NCI-H1694 treated with DMSO at 0.1 percent for 48 hours (cell line): ENCODE measurements around the gene PPM1L.

Experiments used
- DNase-seq: peaks from one replicate; lab custom pipeline; 2025; lab: John Stamatoyannopoulos, UW

Gene PPM1L

DNA sequence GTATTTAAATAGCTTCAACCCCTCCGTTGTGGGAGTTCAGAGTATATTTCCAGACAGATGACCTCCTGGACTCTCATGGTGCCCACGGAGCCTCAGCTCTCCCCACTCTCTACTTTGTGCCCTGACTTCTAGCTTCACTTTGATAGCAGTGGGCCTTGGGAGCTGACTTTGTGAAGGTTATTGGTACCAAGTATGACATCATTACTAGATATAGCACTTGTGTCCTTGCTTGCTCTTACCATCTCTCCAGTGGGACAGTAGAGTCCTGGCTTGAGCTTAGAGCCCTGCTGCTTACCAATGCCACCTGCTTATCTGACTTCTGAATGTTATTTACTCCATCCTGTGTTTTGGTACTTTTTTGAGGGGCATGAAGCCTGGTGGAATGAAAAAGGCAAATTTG is 53.4 kb downstream of the PPM1L start:
- no peak for DNase-seq

DNA sequence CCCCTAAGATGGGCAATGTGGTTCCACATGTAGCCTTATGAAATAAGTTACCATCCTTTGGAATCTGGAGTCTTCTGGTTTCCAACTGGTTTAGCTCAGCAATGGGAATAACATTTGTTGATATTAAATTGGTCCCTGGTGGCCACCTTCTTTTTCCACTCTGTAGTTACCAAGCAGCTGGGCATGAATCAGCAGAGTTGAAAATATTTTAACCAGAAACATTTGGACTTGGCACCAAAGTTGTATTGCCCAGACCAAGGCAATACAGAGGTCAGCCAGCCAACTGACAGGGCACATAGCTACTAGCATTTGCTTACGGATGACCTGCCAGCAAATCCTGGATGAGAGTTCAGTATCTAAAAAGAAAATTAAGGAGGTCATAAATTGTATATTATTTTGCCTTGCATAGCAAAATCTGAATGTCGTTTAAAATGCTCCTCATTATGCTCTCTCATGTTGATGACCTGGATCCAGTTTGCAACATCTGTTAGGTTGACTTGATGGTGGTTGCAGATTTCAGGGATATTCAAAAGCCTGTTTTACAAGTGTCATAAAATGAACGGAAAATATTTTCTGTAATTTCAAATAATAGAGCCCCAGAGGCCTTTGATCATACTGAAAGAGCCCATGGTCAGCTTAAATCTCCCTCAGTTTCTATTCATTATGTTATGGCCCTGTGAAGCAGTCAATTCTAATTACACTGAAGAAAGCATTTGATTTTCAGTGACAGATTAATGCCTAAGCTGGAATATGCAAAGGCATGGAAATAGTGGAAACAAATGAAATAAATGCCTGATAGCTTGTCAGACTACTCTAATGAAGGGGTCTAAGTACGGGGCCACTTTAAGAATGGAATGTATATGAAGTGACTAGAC is 54.6 kb downstream of the PPM1L start:
- DNase-seq: peak; percentile 32

DNA sequence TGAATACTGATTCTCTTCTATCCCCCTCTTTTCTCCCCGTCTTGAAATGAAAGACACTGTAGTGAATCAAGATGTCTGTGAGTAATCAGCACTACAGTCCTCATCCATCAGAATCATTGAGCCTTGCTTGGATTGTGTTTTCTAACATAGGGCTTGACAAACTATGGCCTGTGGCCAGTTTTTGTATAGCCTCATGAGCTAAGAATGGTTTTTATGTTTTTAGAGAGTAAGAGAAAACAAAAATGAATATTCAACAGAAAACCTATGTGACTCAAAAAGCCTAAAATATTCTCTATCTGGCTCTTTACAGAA is 55.2 kb downstream of the PPM1L start:
- DNase-seq: no peak

DNA sequence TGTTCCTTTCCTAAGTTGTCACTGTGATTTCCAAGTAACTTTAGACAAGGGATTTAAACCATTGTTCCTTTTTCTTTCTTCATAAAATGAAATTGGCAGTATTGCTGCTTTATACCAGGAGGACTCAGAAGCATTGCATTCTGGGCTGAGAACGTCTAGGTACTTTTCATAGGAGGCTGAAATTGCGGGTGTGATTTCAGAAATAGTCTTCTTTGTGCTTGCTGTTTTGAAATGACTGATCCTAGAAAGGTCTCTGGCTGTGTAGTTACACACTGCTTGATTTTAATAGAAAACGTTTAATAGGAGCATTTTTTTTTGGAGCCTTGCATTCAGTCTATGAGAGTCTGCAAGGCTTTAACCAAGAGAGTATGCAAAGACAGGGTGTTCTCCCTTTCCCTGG is 56.3 kb downstream of the PPM1L start:
- DNase-seq: no peak

DNA sequence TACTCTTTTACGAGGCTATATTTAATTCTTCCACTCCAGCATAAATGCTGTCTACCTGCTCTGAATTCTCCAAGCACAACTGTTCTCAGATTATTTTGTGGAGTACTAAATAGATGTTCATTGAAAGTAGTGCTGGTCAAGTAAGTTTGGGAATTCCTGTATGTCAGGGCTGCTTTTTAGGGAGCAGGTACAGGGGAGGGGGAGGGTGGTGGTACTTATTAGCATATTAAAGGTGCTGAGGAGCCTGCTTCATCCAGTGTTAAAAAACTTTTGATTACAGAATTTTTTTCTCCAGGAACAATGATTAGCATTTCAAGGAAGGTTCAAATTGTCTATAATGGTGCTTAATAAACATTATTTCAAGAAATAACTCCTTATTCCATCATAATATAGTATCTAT is 59.2 kb downstream of the PPM1L start:
- no peak for DNase-seq

DNA sequence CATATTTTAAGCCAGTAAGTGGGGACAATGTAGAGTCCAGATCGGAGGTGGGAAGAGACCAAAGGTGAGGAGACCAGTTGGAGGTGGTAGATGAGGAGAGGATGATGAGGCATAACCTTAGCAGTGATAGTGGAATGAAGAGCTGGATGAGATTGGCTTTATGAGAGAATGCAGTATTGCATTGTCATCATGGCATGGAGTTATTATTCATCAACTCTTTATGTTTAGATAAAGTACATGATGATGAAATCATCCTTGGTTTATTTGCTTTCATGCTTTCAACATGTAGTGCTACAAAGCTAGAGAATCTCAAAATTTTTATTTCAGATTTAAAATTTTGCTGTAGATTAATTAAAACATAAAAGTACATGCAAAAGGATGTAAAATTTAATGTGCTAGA is 64.0 kb downstream of the PPM1L start:
- no peak for DNase-seq

DNA sequence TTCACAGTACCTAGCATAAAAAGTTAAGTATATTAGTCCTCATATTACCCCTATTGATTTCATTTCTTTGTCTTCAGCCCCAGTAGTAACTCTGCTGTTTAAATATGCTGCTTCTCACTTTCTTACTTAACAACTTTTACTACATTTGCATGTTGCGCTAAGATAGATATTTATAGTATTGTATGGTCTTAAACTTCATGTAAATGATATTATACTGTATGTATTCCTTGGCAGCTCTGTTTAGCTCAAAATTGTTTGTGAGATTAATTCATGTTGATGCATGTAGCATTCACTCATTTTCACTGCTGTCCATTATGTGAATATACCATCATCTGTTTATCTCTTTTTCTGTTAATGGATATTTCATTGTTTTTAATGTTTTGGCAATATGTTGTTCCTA is 64.4 kb downstream of the PPM1L start:
- no peak for DNase-seq

DNA sequence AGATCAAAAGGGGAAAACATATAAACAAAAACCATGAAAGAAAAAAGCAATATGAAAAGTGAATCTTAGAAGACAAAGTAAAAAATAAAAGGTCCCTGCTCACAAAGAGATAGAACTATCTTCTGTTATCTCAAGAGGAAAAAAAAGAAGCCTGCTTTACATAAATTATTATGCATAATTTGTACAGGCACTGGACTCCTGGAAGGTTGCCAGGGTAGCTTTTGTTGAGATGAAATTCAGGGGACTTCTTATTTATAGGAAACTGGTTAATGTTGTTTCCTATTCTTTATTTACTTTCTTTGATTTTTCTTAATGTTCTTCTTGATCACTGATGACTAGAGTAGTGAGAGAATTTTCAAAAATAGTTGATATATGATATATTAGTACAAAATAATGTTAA is 66.9 kb downstream of the PPM1L start:
- no peak for DNase-seq

DNA sequence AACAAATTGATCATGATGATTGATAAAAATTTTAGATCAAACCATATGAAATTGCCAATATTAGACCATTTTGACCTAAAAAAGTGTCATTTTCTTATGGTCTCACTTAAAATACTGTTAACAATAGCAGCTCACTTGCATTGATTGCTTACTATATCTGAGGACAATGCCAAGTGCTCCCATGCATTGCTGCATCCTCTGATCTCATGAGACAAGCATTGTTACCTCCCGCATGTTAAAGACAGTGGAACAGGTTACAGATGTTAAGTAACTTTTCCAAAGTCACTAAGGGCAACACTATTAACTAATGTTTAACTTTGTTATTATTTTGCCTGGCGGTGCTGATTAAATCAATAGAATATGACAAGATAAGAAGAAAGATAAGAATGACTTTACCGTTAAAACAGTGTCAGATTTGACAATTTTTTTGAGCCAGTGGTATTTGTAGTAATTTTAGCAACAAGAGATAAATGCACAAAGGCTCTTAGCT is 69.3 kb downstream of the PPM1L start:
- no peak for DNase-seq

DNA sequence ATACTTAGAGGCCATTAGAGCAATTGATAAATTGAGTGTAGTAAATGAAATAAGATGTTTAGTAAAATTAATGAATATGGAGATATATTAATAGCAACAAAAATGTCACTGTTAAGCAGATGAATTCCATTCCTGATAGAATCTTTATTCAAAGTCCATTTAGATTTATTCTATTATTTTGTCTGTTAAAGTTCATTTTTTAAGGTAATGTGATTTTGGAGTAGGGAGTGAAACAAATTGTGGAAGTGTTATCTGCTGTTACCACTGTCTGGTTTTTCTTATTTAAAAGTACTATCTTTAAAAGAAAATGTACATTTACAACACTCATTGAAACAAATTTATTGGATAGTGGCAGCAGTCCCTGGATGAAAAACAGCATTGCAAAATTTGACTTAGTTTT is 70.4 kb downstream of the PPM1L start:
- no peak for DNase-seq

DNA sequence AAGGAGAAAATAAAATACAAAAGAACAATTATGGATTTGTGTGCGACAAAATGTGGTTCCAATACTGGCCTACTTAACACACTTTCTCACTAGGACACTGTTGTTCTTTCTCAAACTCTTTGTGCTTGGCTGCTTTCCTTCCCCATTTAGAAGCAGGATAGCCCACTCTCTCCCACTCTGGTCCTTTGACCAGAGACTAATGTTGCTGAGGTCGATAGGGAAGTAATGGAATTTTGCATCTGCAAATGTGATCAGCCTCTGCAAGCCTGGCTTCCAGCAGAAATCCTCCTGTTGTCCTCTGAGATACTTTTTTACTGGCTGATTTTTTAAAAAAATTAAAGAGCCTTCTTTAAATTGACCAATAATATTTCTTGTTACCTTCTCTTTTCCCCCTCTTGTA is 71.0 kb downstream of the PPM1L start:
- no peak for DNase-seq

DNA sequence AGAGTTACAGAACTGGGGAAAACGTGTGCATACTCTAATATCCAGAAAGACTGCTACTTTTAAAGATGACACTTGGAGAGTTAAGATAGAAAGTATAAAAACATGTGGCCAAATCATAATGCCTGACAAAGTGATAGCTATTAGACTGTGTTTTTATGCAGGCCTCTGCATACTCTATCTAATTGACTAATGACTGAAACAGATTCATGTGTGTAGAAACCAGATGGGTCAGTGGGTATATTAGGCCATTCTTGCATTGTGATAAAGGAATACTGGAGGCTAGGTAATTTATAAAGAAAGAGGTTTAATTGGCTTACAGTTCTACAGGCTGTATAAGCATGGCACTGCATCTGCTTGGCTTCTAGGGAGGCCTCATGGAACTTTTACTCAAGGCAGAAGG is 71.5 kb downstream of the PPM1L start:
- no peak for DNase-seq

DNA sequence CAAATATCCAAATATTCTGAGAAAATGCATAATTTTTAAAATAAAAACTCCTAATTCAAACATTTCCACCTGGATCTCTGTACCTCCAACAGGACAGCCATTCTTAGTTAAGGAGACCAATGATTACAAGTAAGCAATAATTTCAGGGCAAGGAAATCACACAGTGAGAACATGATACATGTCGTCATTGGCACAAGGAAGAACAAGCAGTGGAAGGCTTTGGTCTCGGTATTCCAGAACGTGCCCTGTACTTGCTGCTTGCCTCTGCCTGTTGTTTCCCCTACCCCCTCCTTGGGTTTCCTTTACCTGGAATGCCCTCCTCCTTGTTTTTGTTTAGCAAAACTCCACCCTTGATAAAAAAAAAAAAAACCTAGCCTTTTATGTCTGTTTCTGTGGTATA is 72.8 kb downstream of the PPM1L start:
- DNase-seq: no peak

DNA sequence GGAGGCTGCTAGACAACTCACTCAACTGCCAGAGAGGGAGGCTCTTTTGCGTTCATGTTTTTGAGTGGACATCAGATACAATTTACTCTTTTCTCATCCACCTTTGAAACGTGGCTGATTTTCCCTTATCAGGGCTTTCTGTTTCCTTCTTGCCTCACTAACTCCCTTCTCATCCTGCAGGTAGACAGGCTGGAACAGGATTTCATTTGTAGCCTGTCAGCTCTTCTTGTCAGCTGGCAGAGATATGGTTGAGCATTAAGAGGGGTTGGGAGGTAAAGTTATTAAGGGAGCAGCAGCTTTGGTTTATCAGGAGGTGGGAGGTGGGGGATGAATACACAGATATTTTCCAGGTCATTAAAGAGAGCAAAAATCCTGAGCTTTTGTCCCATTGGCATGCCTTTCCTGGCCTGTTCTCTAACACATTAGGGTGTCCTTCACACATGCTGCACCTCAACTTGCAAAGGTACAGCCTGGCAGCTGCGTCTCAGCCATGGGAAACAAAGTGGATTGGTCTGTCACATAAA is 73.5 kb downstream of the PPM1L start:
- no peak for DNase-seq

DNA sequence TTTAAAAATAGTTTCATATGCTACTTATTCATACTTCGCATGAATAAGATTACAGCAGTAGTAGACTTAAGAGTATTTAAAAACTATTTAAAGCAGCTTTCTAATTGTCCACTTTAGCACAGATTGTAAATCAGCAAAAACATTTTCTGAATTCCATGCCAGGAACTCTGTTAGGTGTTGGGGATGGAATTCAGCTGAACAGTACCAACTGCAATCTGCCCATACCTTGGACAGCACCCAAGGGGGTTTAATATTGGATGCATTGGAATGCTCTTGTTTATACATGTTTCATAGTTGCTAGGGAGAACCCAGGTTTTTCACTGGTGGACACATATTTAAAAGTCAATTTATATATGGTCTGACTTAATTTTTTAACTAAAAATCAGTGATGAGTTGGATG is 74.8 kb downstream of the PPM1L start:
- DNase-seq: no peak

DNA sequence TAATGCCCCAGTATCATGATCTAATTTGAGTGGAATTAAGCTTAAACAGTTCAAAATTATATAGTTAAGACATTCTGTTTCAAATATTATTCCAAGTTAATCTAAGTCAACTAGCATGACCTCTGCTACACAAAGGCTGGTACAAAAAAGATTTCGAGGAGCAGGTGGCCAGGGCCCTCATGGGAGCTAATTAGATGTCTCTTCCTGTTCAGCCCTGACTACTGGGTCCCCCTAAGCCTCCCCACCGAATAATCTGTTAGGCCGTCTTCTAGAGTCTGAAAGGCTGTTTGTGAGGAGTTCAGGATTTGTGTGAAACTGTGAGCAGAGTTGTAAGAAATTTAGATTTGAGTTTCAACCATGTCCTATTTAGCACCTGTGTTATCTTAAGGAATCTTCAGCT is 75.4 kb downstream of the PPM1L start:
- no peak for DNase-seq

DNA sequence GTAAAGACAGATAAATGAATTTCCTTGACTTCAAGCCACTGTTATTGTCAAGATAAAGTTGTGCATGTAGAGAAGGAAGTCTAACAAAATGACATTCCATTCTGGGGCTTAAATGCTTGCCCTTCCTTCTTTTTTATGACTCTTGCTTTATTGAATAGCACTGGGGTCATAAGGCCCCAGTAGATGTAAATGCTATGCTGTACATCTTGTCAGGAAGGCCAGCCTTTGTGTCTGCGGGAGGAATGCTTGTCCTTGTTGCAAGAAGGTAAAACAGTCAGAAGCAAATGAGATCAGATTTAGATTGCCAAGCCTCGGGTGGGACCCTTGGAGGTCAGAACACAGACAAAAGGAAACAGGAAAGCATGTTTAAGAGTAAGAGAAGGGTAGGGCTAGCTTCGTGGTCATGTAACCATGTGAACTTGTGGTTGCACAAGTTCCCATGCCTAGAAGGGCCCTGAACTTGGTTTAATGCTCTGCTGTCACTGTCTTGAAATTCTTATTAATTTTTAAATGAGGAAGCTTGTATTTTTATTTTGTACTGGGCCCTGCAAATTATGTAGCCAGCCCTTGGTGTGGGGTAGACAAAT is 81.5 kb downstream of the PPM1L start:
- DNase-seq: no peak

DNA sequence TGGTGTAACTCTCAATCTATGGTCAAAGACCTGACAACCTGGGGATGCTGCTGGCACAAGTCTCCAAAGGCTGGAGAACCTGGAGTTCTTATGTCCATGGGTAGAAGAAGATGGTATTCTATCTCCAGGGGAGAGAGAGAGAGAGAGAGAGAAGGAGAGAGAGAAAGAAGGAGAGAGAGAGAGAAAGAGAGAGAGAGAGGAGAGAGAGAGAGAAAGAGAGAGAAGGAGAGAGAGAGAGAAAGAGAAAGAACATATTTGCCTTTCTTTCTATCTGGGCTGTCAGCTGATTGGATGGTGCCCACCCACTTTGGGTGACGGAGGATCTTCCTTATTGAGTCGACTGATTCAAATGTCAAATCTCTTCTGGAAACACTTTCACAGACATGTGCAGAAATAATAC is 84.6 kb downstream of the PPM1L start:
- DNase-seq: no peak

DNA sequence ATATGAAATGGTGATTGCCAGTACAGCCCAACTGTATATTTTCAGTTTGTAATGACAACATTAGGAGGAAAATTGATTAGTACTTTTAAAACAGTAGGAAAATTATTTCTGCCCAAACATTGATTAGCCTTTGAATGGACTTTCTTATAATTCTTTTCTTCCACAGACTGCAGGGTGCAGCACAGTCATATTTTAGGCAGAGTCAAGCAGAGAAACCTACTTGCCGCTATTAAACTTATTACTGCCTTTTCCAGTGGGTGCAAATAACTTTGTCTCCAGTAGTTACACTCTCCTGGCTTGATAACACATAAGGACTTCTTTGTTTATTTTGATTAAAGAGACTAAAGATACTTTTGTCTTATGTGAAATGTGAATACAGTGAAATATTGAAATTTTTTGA is 85.4 kb downstream of the PPM1L start:
- no peak for DNase-seq

DNA sequence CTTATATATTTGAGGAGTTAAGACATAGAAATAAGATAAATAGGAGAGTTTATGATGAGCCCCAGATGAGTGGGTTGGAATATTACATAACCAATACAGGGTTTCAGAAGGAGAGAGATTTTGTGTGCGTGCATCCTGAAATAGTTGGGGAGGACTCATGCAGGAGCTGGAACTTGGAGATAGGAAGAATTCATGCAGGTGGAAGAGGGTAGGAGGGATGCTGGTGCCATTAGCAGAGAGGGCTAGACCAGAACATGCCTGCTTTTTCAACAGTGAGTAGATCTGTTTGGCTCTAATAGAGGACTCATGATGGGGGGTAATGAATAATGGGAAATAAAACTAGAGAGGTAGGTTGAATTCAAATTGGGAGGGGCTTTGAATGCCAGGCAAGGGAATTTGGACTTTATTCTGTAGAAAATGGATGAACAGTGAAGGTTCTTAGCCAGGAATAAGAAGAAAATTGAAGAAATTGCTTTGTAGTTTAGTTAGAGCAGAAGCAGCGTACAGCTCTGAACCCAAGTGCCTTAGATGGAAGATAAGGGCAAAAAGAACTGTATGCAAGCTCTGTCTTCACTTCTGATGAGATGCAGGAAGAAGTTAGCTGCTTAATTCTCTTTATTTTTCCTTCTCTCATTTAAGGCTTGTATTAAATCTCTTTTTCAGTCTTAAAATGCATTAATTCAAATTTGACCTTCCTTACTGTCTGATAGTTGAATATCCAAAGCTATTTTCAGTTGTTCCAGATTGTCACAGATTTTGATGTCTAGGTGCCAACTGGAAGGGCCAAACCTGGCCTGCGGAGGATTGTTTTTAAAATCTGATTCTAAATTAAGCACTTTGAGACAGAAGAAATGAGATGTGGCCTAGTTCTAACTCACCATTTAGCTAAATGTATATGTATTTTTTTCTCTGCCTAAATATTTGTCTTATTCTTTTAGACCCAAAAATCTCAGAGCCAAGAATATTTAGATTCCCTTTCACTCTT is 86.3 kb downstream of the PPM1L start:
- DNase-seq: no peak

DNA sequence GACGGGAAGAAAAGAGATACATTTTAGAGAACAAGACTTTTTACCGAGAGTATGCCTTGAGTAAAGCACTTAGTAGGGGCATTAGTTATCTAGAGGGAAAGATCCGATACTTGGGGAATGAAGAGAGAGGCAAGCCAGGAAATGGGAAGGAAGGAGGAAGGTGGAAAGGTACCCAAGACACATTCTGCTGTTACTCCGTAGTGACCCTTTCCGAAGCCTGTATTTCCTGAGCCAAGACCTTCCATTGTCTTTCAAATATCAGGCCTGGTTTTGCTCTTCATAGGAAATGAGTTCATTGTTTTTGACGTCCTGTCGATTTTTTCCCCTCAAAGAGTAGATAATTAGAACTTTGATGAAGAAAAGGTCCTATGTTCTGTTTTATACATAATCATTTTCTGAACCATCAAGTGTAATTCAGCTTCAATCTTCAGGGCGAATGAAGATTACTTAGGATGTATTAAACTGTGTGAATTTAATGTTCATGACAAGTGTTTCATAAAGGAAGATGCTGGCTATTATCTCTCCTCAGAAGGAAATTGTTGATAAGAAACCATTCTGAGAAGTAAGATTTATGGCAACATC is 95.7 kb downstream of the PPM1L start:
- DNase-seq: no peak

DNA sequence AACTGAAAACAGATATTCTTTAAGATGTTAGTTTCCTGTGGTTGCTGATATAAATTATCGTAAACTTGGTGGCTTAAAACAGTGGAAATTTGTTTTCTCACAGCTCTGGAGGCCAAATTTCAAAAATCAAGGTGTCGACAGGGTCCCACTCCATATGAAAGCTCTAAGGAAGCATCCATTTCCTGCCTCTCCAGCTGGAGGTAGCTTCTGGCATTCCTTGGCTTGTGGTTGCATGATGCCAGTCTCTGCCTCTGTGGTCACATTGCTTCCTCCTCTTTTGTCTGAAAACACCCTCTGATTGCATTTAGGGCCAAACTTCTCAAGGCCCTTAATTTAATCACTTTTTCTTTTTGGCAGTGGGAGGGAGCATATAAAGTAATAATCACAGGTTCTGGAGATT is 96.8 kb downstream of the PPM1L start:
- DNase-seq: no peak
